SK-N-MC (cell line): Measurements from ENCODE around the gene CACNB3.
"Not testable (repeated sequence)": the region's sequence is repeated elsewhere in the genome, so short reads cannot be mapped to it uniquely, and the experiment has no call there.

ENCODE experiments used
- DNase-seq: peaks from one replicate; pipeline ENCODE4 v3.0.0-alpha.2; 2011; ENCODE audit warnings: low read depth, low spot score
- H3K27ac ChIP-seq: fragments of 200-600 bp; sonication (generic); 2 replicates; pipeline ENCODE4 v1.5.1; 2016; ENCODE audit warnings: mixed run types
- H3K36me3 ChIP-seq: fragments of 200-600 bp; sonication (generic); 2 replicates; pipeline ENCODE4 v1.6.1; 2017; ENCODE audit warnings: antibody characterized with exemption, low read length, mixed read lengths; ENCODE audit not compliant: insufficient read depth
- H3K4me3 ChIP-seq: fragments of 200-600 bp; sonication (generic); 2 replicates; pipeline ENCODE4 v1.5.1; 2016
- H3K9ac ChIP-seq: fragments of 200-600 bp; sonication (generic); 2 replicates; pipeline ENCODE4 v1.8.0; 2017; ENCODE audit warnings: mixed run types, mixed read lengths; ENCODE audit not compliant: insufficient read length
- H3K9me3 ChIP-seq: fragments of 200-600 bp; sonication (generic); 2 replicates; pipeline ENCODE4 v1.6.1; 2017; ENCODE audit warnings: low read depth, mild to moderate bottlenecking, antibody characterized with exemption, low read length, moderate library complexity, mixed read lengths
- EZH2 ChIP-seq: fragments of 200-600 bp; sonication (generic); IDR thresholded peaks from one replicate; pipeline ENCODE4 v1.6.1; 2017; ENCODE audit warnings: antibody characterized with exemption
- FOXP2 ChIP-seq: optimal IDR thresholded peaks from 2 replicates; pipeline ENCODE3; 2011; ENCODE audit warnings: mild to moderate bottlenecking, moderate library complexity; ENCODE audit not compliant: insufficient read depth; ENCODE audit errors: extremely low read length, control extremely low read depth
- POLR2AphosphoS5 ChIP-seq: IDR thresholded peaks from 2 replicates; pipeline ENCODE4 v1.6.1; 2012; ENCODE audit warnings: mild to moderate bottlenecking, low read depth, low read length, borderline replicate concordance

Gene CACNB3

DNA sequence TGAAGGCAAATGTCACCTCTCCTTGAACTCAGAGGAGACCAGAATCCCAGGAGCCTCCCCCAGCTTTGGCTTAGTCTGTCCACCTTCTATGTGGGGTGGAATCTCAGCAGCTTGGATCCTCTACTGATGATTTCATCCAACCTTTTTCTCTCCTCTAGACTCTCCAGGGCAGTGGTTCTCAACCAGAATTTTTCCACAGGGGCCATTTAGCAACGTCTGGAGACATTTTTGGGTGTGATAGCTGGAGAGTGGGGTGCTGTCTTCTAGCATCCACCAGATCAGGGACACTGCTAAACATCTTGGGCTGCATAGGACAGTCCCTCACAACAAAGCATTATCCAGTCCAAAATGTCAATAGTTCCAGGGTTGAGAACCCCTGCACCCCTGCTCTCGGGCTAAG lies 38.1 kb downstream of the CACNB3 start:
- TF ChIP-seq EZH2 (no peak), FOXP2 (no peak), POLR2AphosphoS5 (no peak)
- Histone ChIP-seq H3K4me3 (no peak overlapping the region), H3K27ac (no peak overlapping the region), H3K9ac (no peak overlapping the region), H3K36me3 (no peaks in the 10 kb centered on the region), H3K9me3 (no peaks in the 10 kb centered on the region)
- no peak for DNase-seq

DNA sequence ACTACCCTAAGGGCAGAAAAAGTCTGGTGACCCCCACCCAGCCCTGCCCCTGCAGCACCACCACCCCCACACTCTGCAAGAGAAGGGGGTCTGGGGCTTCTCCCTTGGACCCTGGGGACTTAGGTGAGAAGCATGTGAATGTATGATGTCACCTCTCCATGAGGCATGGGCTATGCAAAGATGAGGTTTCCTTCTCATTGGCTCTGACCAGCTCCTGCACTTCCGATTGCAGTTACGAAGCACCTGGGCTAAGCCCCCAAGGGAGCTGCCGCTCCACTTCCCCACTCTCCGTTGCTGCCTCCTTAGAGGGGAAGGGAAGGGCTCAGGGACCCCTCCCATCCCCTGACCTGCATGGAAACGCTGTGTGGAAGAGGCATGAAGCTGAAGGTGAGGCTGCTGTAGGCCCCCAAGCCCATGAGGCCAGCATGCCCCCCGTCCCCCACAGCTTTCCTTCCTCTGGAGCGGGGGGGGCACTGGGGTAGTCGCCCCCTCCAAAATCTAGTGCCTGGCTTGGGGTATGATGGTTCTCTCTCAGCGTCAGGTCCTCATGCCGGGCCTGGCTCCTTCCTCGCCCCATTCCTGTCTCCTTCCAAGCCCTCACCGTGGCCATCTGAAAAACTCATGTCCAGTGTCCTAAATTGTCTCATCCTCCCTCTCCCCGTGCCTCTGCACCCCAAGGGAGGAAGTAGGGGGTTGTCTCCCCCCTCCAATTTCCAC lies 39.1 kb downstream of the CACNB3 start:
- no peak overlapping the region for H3K9ac ChIP-seq
- no peaks in the 10 kb centered on the region for H3K36me3 ChIP-seq
- H3K4me3 ChIP-seq = no peak overlapping the region
- no peak for TF ChIP-seq EZH2
- no peak for TF ChIP-seq FOXP2
- no peak for TF ChIP-seq POLR2AphosphoS5
- no peak for DNase-seq
- H3K27ac ChIP-seq = no peak overlapping the region
- no peaks in the 10 kb centered on the region for H3K9me3 ChIP-seq

DNA sequence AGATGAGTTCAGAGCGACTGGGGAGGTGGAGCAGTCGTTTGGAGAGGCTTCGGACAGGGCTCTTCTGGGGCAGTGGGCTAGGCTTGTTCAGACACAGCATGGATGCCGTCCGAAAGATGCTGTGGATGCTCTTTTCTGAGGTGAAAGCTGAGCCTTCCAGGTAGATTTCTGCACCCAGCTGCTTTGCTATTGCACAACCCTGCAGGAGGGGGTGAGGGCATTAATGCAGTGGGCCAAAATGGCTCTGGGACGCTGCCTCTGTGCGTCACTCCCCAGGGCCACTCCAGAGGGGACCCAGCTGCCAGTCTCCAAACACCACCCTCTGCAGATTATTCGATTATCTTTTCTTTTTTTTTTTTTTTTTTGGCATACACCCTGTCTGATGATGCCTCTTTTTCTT lies 39.7 kb downstream of the CACNB3 start:
- no peak overlapping the region for H3K27ac ChIP-seq
- no peaks in the 10 kb centered on the region for H3K36me3 ChIP-seq
- no peaks in the 10 kb centered on the region for H3K9me3 ChIP-seq
- TF ChIP-seq EZH2 (no peak), POLR2AphosphoS5 (no peak), FOXP2 (no peak)
- H3K4me3 ChIP-seq = no peak overlapping the region
- no peak for DNase-seq
- no peak overlapping the region for H3K9ac ChIP-seq

DNA sequence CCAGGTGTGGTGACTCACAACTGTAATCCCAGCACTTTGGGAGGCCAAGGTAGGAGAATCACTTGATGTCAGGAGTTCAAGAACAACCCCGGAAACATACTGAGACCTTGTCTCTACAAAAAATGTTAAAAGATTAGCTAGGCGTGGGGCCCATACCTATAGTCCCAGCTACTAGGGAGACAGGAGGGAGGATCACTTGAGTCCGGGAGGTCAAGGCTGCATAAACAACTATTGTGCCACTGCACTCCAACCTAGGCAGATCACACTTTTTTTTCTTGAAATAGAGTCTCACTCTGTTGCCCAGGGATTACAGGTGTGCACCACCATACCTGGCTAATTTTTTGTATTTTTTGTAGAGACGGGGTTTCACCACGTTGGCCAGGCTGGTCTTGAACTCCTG lies 41.3 kb downstream of the CACNB3 start:
- no peak for DNase-seq
- no peaks in the 10 kb centered on the region for H3K36me3 ChIP-seq
- H3K9ac ChIP-seq = no peak overlapping the region
- no peaks in the 10 kb centered on the region for H3K9me3 ChIP-seq
- TF ChIP-seq POLR2AphosphoS5 = no peak
- TF ChIP-seq FOXP2 = no peak
- no peak for TF ChIP-seq EZH2
- no peak overlapping the region for H3K27ac ChIP-seq
- H3K4me3 ChIP-seq = no peak overlapping the region

DNA sequence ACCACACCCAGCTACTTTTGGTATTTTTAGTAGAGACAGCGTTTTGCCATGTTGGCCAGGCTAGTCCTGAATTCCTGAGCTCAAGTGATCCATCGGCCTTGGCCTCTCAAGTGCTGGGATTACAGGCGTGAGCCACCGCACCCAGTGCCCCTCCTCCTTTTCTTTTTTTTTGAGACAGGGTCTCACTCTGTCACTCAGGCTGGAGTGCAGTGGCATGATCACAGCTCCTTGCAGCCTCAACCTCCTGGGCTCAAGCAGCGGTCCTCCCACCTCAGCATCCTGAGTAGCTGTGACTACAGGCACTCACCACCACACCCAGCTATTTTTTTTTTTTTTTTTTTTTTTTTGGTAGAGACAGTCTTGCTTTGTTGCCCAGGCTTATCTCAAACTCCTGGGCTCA lies 41.9 kb downstream of the CACNB3 start:
- H3K9me3 ChIP-seq, DNase-seq, H3K4me3 ChIP-seq, H3K36me3 ChIP-seq, H3K27ac ChIP-seq, H3K9ac ChIP-seq: not testable (repeated sequence)

DNA sequence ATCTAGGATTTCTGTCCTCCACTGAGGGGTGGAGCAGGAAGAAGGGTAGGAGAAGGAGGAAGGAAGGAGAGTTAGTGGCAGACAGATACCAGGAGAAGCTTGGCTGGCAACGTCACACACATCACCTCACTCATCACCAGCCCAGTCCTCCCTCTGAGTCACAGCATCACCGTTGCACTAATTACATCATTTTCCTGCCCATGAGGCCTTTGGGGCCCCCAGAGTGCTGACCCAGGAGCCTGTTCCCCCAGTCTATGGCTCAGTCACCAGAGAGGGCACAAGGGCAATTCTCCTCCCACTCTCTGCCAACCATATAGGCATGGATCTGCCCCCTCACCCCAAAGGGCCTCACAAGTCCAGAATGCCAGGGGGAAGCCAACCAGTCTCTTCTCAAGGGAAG lies 42.8 kb downstream of the CACNB3 start:
- TF ChIP-seq FOXP2 = no peak
- no peak for TF ChIP-seq POLR2AphosphoS5
- TF ChIP-seq EZH2 = no peak
- Histone ChIP-seq H3K9ac (no peak overlapping the region), H3K4me3 (no peak overlapping the region), H3K9me3 (no peaks in the 10 kb centered on the region), H3K27ac (no peak overlapping the region), H3K36me3 (no peaks in the 10 kb centered on the region)
- no peak for DNase-seq

DNA sequence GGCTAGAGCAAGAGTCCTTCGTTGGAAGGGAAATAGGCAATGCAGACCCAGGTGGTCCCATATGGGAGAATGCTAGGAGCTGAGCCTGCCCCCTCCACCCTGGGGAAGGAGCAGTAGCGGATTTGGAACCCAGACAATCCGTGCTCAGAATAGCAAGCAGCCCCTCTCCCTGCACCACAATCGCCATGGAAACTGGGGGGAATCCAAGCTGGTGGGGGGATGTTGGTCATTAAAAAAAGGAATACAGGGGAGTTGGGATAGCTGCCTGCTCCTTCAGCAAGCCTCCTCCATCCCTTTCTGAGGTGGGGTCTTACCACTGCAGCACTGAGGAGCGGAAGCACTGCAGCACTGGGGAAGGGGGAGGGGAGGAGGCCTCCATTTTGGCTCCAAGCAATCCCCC lies 44.5 kb downstream of the CACNB3 start:
- Histone ChIP-seq H3K36me3 (no peaks in the 10 kb centered on the region), H3K4me3 (no peak overlapping the region), H3K27ac (no peak overlapping the region), H3K9me3 (no peaks in the 10 kb centered on the region), H3K9ac (no peak overlapping the region)
- no peak for DNase-seq
- TF ChIP-seq POLR2AphosphoS5 (no peak), EZH2 (no peak), FOXP2 (no peak)

DNA sequence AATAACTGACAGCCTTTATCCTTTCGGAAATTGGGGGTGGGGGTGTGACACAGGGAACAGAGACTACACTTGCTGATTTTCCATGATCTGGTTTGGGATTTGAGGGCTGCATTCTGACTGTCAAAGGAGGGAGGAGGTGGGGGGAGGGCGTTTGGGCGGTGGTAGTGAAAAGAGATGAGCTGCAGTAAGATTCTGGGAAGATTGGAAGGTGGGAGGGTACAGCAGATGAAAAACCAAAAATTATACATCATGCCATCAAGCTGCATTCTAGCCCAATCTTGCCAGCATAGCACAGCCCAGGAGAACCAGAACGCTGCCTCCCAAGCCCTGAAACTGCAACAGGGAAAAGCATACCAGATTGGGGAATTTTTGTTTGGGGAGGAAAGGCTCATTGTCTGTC lies 45.0 kb downstream of the CACNB3 start:
- H3K9ac ChIP-seq = no peak overlapping the region
- no peaks in the 10 kb centered on the region for H3K9me3 ChIP-seq
- TF ChIP-seq EZH2 (no peak), FOXP2 (no peak), POLR2AphosphoS5 (no peak)
- H3K27ac ChIP-seq = no peak overlapping the region
- no peak overlapping the region for H3K4me3 ChIP-seq
- DNase-seq = no peak
- no peaks in the 10 kb centered on the region for H3K36me3 ChIP-seq

DNA sequence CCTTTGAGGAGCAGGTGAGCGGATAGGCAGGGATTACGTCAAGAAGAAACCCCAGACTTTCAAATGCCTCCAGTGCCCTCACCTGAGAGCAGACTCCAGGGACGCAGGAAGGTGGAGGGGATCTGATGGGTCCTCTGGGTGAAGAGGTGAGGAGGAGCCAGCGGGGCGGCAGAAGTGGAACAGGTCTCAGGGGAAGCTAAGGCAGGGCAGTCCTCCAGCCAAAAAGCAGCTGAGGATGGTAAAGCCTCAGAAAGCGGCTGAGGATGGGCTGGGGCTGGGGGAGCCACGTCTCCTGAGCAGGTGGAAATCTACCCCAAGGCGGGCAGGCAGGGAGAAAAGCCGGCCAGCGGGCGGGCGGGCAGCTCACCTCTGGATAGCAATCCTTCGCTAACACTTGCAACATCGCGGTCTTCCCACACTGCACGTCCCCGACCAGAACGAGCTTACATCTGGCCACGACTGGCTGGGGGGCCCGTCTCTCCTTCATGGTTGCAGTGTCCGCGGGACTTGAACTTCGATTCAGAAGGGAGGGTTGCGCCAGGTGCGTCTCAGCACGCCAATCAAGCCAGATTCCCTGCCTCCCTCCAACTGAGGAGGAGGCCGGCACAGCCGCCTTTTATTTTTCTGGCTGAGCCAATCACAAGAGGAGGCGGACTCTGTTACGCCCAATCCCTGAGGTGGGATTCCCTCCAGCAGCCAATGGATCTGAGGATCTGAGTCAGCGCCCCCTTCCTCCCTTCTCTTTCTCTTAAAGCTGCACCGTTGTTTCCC lies 47.2 kb downstream of the CACNB3 start, which contains the start of gene RND1:
RND1 (minus strand) TSS at position 590 of the 771 bp plus-strand sequence; CDS start at position 487, 103 bp downstream.
- Histone ChIP-seq H3K36me3 (no peaks in the 10 kb centered on the region), H3K9ac (no peak within 1 kb of the TSS), H3K27ac (no peak within 1 kb of the TSS), H3K9me3 (no peaks in the 10 kb centered on the region), H3K4me3 (peak within 1 kb of the TSS; percentile 79)
- peak; percentile 87 for TF ChIP-seq POLR2AphosphoS5
- TF ChIP-seq EZH2 = no peak
- no peak for TF ChIP-seq FOXP2
- peak; percentile 81 for DNase-seq
